Measurements from ENCODE around the gene ATOH8.

DNA sequence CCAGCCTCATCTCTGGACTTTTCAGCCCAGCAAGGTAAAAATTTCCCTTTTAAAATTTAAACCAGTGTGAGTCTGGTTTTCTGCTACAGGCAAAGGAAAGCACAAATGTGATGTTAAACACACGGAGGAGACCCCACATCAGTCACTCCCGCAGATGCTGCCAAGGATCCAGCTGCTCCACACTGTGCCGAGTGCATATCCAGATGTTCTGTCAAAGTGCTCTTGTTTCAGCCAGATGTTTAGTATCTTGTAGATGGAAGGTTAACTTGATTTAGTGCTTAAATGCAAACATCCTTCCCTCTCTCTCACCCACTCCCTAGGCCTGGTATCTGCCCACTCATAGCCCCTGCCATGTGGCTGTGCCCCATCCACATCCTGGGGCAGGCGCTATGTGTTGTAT is 15.8 kb upstream of the ATOH8 start:
- TF ChIP-seq GATA3 (IDR thresholded peaks at IDR 0.05; ENCODE audit: low read depth, low read length) (no peak), GATA2 (IDR thresholded peaks at IDR 0.05; ENCODE audit: low read depth, low read length) (no peak)

Data from SH-SY5Y (cell line).